Bronchial epithelial cell (primary cell): ENCODE data around the gene TMEM74B. TPM values are rescaled to one million over a fixed set of nuclear protein-coding genes. Genes with fewer than 3 reads are reported as not detected.

Experiments
- DNase-seq: peaks from one replicate; pipeline ENCODE4 v3.0.0-alpha.2; 2010; ENCODE audit warnings: low read depth
- FAIRE-seq: peaks from 2 replicates; lab custom pipeline; 2011; peaks lifted over from hg19 to GRCh38; lab: Jason Lieb, UNC
- H3K27me3 ChIP-seq: 2 replicates; pipeline ENCODE4 v1.5.1; 2011; ENCODE audit warnings: low read length; ENCODE audit not compliant: control insufficient read depth, insufficient read depth
- H3K36me3 ChIP-seq: 2 replicates; pipeline ENCODE4 v1.5.1; 2011; ENCODE audit warnings: low read length; ENCODE audit not compliant: control insufficient read depth, insufficient read depth
- H3K4me3 ChIP-seq: 2 replicates; pipeline ENCODE4 v1.5.1; 2011; ENCODE audit warnings: mild to moderate bottlenecking, low read depth, low read length, control low read depth
- total RNA-seq: library from RNA; depleted of rRNA; stranded (reverse); fragments of >200 nt; gene quantifications from 2 replicates; pipeline ENCODE4 v1.2.1, GENCODE V29; 2014
- TF ChIP-seq, protein P1 (sequence below): IDR thresholded peaks from 2 replicates; pipeline ENCODE4 v1.5.1; 2011; ENCODE audit warnings: mild to moderate bottlenecking, moderate library complexity, low read length, control low read depth, inconsistent platforms; ENCODE audit not compliant: insufficient read depth, severe bottlenecking

The TMEM74B gene
- 0.38 TPM in 1 of 2 replicates, not detected in the other for total RNA-seq

DNA sequence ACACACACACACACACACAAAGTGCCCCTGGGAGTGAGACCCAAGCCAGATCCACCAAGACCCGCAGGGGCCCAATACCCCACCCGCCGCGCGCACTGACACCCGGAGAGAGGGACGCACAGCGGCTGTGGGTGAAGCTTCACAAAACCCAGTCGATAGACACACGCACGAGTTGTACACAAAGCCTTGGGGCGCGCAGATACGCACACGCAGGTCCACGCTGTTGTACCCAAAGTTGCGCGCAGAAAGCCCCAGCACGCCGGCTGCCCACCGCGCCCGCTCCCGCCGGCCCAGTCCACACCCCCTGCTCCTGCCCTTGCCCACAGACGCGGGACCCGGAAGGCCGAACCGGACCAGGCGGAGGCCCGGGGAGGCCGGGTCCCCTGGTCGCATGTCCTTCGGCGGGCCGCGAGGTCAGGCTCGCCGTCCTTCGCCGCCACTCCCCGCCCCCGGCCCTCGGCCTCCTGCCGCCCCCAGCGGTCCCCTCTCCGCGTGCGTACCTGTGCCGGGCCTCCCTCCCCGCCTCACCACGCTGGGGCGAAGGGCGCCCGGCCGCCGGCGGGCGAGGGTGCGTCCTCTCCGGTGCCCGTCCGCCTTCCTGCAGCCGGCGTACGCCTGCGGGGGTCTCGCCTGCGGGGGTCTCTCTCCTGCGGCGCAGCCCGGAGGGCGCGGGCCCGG is at the start of gene TMEM74B:
Gene TMEM74B, minus strand, starts transcription at position 344 of the 678 bp plus-strand sequence. CDS start 1,180 bp downstream, outside the sequence.
- no peak for FAIRE-seq
- Histone ChIP-seq H3K4me3 (peak within 1 kb of the TSS; percentile 35), H3K27me3 (peaks cover 18% of the 10 kb centered on the region), H3K36me3 (no peaks in the 10 kb centered on the region)
- TF ChIP-seq, protein P1, sequence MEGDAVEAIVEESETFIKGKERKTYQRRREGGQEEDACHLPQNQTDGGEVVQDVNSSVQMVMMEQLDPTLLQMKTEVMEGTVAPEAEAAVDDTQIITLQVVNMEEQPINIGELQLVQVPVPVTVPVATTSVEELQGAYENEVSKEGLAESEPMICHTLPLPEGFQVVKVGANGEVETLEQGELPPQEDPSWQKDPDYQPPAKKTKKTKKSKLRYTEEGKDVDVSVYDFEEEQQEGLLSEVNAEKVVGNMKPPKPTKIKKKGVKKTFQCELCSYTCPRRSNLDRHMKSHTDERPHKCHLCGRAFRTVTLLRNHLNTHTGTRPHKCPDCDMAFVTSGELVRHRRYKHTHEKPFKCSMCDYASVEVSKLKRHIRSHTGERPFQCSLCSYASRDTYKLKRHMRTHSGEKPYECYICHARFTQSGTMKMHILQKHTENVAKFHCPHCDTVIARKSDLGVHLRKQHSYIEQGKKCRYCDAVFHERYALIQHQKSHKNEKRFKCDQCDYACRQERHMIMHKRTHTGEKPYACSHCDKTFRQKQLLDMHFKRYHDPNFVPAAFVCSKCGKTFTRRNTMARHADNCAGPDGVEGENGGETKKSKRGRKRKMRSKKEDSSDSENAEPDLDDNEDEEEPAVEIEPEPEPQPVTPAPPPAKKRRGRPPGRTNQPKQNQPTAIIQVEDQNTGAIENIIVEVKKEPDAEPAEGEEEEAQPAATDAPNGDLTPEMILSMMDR = no peak
- DNase-seq = no peak

DNA sequence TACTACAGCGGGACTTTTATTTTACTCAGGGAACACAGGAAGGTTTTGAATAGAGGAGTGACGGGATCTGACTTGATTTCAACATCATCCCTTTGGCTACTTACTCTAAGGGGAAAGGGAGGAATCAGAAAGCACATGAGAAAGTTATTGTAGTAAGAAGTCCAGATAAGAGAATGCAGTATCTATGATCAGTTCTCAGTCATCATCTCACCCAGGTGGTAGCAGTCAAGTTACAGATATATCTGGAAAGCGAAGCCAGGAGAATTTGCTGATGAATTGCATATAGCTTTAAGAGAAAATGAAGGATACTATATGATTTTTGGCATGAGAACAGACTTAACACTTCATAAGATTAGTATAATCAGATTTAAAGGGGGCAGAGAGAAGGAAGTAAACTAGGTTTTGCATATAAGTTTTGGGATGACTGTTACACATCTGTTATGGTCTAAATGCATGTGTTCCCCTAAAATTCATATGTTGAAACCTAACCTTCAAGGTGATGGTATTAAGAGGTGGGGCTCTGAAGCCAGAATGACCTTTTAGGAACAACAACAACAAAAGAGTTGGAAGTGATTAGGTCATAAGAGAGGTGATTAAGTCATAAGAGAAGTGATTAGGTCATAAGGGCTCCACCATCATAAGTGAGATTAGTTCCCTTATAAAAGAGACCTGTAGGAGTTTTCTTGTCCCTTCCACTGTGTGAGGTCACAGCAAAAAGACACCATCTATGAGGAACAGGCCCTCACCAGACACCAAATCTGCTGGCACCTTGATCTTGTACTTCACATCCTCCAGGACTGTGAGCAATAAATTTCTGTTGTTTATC is 47.7 kb upstream of the TMEM74B start:
- H3K36me3 ChIP-seq = no peaks in the 10 kb centered on the region
- no peak overlapping the region for H3K4me3 ChIP-seq
- H3K27me3 ChIP-seq = peaks cover 2% of the 10 kb centered on the region
- no peak for DNase-seq
- no peak for FAIRE-seq
- TF ChIP-seq, protein P1 = no peak

DNA sequence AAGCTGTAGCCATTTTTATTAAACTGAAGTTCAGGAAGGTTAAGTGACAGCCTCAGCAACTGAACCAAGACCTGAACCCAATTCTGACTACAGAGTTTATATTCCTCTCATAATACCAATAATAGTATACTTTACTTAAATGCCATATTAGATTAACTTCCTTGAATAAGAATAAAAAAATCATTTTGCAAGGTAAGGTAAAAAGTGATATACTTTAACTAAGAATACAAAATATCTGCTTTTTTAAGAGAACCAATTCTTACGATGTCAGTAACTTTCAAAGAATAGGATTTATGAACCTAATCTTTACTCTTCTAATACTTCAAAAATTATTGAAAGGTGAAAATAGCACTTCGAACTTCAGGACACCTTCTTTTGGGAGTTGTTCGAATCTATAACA is 44.8 kb upstream of the TMEM74B start:
- TF ChIP-seq, protein P1 = no peak
- no peak for FAIRE-seq
- no peak for DNase-seq
- peaks cover 8% of the 10 kb centered on the region for H3K27me3 ChIP-seq
- H3K4me3 ChIP-seq = no peak overlapping the region
- no peaks in the 10 kb centered on the region for H3K36me3 ChIP-seq

DNA sequence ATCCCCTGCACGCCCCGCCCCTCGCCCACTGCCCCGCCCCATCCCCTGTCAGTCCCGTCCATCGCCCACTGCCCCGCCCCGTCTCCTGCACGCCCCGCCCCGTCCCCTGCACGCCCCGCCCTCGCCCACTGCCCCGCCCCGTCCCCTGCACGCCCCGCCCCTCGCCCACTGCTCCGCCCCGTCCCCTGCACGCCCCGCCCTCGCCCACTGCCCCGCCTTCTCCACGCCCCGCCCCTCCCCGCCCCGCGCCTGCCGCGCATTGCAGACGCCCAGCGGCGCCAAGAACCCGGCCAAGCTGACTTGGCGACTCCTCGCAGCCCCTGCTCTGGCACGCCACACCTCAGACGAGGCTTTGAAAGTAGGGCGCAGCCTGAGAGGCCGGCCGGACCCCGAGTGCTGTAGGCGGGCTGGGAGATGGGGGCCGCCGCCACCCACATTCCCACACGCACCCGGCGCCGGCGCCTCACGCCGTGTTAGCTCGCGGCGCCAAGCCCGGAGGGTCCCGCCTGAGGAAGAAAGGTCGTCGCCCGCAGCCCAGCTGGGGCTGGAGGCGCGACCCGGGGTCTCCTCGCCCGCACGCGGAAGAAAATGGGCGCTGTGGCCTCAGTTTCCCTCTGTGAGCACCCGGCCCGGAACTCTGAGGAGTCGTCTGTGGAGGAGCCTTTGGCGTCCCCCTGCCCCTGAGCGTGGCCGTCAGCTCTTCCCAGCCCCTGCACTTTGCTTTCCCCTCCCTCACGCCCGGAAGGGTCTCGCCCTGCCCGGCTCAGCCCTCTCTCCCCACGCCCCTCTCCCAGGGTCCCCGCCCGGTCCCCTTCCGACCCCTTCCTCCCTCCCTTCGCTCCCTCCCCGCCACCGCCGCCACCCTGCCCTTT is 41.2 kb upstream of the TMEM74B start, which contains the start of gene RAD21L1:
Gene RAD21L1, plus strand, starts transcription at position 262 of the 872 bp plus-strand sequence. CDS start 2,410 bp downstream, outside the sequence.
- peak within 1 kb of the TSS; percentile 53 for H3K4me3 ChIP-seq
- H3K27me3 ChIP-seq = peaks cover 8% of the 10 kb centered on the region
- no peaks in the 10 kb centered on the region for H3K36me3 ChIP-seq
- FAIRE-seq (no peak), DNase-seq (no peak)
- TF ChIP-seq, protein P1 = no peak

DNA sequence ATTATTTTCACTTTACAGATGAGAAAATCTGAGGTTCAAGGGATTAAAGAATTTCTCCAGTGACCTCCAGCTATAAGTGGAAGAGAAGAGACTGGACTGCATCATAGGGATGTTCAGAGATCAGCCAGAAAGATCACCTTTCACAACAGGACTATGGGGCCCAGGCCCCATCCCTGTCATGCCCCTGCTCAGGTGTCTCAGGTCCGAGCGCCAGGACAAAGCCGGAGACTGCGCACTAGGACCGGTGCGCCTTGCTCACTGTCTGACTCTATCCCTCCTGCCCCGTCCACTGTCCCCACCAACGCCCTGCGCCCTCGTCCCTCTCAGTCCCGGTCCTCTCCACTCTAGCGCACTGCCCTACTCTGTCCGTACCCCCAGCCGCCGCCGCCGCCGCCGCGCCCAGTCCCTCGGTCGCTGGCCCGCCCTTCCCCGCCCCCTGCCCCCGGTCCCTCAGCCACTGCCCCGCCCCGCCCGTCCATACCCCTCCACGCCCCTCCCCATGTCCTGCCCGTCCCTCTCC is 40.5 kb upstream of the TMEM74B start:
- peak overlapping the region; percentile 35 for H3K4me3 ChIP-seq
- FAIRE-seq (no peak), DNase-seq (peak; percentile 20)
- TF ChIP-seq, protein P1 = no peak
- no peaks in the 10 kb centered on the region for H3K36me3 ChIP-seq
- peaks cover 8% of the 10 kb centered on the region for H3K27me3 ChIP-seq
